HG02943 (cell line): ENCODE data around the gene PRSS58.

Source experiments
- ATAC-seq: cut with Tn5 transposase; IDR thresholded peaks from one replicate; pipeline ENCODE4 v1.9.1; 2021; ENCODE audit warnings: mild to moderate bottlenecking, low read depth, moderate library complexity; ENCODE audit not compliant: unreplicated experiment

The PRSS58 gene, protein sequence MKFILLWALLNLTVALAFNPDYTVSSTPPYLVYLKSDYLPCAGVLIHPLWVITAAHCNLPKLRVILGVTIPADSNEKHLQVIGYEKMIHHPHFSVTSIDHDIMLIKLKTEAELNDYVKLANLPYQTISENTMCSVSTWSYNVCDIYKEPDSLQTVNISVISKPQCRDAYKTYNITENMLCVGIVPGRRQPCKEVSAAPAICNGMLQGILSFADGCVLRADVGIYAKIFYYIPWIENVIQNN

DNA sequence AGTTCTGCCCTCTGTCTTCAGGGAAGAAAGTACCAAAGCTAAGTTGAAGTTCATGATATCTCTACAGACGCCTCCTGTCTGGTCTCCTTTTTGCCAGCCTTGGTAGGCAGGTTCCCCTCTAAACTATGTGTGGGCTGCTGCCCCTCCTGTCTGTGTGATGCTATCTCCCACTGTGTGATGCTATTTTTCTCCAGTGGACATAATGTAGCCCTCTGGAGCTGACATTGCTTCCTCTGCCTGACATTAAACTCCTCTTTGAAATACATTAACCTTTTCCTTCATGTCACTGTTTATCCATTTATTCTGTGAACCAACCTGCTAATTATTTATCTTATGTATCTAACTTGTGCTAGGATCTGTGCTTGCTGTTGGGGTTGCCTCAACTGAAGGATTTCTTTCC lies at the start of gene PRSS58:
Gene PRSS58, minus strand, starts transcription at position 101 of the 400 bp plus-strand sequence. CDS start 351 bp downstream, outside the sequence.
- no peak for ATAC-seq

DNA sequence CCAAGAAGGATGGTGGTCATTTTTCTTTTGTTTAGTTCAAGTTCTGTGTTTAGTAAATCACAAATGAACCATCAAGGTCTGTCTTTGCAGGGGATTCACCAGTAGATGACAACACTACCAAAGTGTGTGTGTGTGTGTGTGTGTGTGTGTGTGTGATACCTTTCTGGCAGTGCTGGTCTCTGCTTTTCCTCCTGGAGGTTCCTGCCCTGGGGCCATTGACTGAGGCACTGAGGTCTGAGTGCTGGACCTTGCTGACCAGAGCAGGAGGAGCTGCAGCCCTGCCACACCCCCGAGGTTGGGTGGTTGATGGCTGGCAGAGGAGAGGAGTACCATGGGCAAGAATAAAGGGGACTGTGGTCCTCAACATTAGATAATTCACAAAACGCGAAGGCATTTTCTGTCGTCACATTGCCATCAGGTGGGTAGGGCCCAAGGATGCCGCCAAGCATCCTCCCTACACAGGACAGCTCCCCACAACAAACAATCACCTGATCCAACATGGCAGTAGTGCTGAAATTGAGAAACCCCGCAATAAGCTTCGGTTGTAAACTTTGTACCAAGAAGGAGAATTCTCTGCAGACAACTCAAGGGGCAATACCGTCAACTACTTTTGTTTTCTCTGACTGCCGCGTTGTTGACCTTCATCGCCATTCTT lies 49.5 kb upstream of the PRSS58 start:
- no peak for ATAC-seq

DNA sequence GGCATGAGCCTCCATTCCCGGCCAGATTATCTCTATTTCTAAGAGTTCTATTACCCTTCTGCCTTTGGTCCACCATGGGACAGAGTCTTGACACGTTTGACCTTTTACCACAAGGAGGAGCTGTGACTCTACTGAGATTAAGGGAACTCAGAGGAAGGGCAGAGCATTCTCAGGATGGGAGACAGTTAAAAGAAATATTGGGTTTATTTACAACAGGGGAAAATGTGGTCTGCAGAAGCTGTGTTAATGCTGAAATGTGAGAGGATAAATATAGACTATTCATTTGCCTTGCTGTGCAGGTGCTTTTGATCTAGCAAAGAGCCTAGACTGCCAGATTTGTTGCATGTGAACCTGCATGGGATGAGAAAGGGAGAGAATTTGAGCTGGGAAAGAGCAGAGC lies 45.8 kb upstream of the PRSS58 start:
- no peak for ATAC-seq

DNA sequence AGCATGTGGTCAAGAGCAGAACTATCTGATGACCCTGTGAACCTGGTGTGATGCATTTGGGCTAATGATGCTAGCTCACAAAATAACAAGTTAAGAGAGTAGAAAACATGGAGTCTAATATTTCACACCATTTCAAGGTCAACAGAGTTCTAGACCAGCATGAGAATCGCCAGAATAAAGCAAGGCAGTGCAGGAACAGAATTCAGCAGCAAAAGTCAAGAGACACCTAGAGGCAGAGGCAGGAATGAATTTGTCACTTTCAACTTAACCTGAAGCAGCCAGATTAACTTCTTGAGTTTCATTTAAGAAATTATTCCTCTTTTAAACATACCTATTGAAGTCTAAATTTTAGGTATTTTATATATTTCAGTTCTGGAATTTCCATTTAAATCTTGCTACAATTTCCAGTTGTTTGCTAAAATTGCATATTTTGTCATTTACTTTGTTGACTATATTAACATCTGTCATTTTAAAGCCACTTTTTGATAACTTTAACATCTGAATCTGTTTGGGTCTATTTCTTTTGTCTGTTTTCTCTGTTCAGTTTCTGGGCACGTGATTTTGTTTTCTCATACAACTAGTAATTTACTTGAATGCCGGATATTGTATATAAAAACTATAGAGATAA lies 44.2 kb upstream of the PRSS58 start:
- no peak for ATAC-seq

DNA sequence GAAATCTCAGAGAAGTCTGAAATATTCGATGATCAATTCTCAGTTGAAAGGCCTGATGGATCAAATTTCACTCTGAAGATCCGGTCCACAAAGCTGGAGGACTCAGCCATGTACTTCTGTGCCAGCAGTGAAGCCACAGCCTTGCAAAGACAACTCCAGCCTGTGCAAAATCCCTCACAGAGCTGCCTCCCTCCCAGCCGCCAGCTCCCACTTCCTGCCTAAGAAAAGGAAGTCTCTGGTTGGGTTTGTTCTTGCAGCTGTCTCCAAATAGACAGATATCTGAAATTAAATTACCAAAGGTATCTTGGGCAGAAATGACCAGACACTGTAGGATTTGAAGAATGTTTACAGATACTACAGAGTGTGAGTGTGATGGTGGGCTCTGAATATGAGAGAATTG lies 43.4 kb upstream of the PRSS58 start:
- no peak for ATAC-seq

DNA sequence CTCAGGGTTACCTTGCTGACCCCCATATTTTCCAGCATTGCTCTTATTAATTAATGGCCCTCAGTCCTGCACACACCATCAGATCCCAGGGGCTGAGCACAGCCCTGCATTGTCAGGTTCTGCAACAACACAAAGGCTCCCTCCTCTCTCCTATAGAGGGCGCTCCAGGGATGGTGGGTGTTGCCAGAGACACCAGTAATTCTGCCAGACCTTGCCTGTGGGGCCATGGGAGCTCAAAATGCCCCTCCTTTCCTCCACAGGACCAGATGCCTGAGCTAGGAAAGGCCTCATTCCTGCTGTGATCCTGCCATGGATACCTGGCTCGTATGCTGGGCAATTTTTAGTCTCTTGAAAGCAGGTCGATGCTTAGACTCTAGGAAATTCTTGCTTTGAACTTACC lies 42.8 kb upstream of the PRSS58 start:
- ATAC-seq, result no peak

DNA sequence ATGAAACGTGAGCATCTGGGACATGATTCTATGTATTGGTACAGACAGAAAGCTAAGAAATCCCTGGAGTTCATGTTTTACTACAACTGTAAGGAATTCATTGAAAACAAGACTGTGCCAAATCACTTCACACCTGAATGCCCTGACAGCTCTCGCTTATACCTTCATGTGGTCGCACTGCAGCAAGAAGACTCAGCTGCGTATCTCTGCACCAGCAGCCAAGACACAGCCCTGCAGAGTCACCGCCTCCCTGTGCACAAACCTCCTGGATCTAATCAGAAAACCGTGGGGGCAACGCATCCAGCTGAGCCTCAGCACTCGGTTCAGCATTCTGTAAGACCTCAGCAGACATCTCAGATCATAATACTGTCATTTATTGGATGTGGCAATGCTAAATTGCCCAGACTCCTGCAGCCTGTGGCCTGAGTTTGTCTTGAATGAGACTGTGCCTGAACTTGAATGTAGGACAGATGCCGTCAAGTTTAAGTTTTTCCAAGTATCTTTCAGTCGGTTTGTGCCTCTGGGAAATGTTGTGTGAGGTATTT lies 41.5 kb upstream of the PRSS58 start:
- no peak for ATAC-seq

DNA sequence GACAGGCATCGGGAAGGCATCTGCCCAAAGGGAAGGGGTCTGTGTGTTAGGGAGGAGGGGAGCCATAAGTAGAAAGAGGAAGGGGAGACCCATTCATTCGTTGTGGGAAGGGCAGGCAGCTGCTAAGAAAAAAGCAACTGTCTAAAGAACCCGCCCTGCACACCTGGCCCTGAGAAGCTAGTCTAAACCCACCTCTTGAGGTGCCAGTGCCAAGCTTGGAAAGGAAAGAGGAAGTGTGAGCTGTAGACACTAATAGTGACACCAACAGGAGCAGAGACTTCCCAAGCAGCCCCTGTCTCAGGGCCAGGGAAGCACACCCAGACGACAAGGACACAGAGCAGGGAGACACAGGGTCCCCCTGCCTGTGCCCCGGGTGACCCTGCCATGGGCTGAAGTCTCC lies 40.8 kb upstream of the PRSS58 start:
- ATAC-seq, result no peak

DNA sequence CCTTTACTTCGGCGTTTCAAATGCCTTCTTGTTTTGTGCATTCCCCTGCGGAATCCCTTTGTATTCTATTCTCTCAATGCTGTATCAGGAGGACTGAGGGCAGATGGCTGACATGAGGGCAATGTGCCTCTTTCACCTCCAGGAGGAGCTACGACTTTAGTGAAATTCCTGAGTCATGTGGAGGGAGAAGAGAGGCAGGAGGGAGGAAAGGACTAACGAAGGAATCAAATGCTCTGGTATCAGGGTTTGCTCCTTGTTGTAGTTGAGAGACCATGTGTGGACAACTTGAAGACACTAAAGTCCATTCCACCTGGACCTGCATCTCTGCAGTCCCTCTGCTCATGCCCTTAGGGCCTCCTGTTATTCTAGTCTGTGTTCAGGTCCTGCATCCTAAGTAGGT lies 40.2 kb upstream of the PRSS58 start:
- no peak for ATAC-seq

DNA sequence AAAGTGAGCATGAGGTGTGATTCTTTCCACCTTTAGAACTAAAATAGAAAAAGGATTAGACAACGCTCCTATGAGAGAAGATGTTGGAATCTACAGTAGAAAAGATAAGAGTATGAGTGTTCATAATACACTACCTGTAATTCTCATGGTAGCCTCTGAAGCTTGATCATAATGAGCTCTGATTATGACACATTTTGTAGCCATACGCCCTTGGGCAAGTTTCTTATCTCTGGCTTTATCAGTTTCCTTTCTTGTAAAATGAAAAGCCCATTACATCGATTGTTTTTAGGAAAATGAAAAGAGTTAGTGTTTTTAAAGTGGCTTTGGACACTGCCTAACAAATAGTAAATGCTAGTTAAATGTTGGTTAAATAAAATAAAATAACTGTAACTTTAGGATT lies 22.4 kb upstream of the PRSS58 start:
- no peak for ATAC-seq

DNA sequence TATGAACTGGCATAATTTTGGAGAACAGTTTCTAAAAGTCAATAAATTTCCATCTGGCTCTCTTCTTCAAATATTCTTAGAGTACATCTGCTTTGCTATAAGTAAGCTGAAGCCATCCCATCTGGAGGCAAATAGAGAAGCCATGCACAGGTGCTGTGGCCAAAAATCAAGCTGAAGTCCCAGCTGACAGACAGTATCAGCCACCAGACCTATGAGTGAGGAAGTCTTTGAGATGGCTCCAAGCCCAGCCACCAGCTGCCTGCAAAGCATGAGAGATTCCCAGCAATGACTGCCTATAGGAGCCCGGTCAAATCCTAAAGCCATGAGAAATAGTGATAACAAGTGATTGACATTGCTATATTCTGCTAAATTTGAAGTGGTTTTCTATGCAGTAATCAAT lies 21.7 kb upstream of the PRSS58 start:
- ATAC-seq, result no peak

DNA sequence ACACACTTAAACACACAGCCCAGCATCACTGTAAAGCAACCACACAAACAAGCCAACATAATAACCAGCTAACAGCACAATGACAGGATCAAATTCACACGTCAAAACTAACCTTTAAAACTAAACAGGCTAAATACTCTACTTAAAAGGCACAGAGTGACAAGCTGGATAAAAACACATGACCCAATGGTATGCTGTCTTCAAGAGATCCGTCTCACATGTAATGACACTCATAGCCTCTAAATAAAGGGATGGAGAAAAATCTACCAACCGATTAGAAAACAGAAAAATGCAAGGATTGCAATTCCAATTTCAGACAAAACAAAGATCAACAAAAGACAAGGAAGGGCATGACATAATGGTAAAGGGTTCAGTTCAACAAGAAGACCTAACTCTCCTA lies 17.2 kb upstream of the PRSS58 start:
- no peak for ATAC-seq

DNA sequence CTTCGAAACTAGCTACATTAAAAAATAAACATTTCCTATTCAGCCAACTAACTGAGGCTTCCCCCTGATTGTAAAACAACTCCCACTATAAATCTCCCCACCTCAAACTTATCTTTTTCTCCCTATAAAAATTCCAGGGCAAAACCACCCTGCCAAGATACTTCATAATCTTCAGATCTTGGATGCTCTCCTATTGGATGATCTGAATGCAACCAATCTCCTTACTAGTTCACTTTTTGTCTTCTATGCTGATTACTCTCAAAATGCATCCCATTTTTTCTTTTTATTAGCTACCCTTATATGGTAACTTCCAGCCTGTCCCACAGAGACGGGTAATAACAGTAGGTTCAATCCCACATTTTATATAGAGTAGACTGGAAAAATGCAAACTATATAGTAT lies 15.0 kb upstream of the PRSS58 start:
- no peak for ATAC-seq

DNA sequence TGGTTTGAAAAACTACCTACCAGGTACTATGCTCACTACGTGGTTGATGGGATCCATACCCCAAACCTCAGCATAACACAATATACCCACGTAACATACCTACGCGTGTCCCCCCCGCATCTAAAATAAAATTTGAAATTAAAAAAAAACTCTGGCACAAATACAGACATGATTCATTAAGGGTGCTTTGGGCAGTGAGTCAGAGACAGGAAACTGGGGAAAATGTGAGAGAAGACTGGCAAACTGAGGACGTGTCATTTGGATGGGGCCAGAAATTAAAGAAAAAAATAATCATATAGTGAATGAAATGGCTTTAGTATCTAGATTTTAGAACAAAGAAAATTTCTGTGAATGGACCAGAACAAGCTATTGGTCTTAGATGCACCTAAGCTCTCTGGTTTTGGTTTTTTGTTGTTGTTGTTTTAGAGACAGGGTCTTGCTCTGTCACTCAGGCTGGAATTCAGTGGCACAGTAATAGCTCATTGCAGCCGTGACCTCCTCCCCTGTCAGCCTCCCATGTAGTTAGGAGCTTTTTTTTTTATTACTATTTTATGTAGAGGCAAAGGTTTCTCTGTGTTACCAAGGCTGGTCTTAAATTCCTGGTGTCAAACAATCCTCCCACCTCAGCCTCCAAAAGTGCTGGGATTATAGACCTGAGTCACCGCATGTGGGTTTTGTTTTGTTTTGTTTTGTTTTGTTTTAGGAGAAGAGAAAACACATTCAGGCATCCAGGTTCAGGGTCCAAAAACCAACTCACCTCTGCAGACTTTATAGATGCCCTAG lies 5.9 kb upstream of the PRSS58 start:
- no peak for ATAC-seq

DNA sequence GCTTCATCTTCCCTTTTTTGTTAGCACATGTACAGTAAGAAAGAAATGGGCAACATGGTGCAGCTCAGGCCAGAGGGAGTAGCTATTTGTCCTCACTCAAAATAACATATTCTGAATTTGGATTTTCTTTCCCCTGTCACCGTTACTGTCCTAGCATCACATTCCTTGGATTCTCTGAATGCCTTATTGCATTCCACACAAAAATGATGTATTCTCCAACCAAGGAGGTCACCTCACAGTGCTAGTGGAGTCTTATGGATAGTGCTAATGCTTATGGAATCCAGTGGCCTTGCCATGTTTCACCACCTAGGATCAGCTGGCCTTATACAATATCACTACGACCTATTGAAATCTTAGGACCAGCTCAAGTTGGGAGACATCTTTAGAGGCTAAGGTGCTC lies 7.2 kb downstream of the PRSS58 start:
- no peak for ATAC-seq

DNA sequence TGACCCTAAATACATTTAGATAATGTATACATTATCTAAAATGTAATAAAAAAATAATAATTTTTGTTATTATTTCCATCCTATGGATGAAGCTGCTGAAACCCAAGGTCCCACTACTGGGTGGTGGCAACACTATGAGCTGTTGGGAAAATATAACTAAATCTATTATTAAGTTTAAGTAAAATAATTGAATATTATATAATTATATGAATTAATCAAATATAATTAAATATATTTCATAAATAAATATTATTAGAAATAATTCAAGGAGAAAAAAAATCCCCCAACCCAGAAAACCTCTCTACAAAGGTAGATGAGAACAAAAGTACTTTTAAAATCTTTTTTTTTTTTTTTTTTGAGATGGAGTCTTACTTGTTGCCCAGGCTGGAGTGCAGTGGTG lies 7.9 kb downstream of the PRSS58 start:
- ATAC-seq, result no peak

DNA sequence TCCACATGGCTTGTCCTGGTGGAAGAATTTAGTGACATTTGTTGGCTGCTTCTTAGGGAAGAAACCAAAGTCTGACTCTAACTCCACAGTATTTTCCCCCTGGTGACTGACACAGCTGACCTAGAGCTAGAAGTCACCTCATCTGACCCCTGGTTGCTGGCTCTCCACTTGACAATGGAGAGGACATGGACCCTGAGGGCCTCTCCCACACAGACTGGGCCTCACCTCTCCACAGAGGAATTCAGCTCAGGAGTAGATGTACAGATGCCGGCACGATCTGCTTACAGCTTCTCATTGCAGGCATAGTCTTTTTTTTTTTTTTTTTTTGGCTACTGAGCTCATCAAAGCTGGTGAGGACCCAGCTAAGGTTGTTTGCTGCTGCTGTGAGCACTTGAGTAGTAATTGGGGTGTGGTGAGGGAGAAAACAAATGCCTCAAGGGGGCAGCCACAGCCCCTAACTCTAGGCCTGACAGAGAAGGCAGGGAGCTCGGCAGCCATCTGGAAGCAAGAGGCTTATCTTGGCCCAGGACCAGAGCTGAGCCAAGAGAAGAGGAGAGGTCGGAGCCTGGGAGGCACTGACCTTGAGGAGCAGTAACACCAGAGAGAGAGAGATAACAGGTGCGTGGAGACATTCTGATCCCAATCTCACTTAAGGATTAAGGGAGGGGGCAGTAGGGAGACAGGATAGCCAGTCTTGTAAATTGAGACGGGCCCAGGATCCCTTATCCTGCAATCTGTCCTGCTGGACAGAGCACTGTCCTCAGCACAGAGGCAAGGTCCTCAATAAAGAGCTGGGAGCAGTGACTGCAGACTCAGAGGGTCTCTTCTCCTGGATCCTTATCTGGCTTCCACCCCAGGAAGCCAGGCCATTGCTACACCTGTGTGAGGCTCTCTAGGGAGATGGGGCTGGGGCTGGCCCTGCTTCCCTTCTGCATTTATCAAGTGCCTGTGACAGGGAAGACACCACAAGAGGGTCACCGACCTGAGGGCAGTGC lies 9.4 kb downstream of the PRSS58 start:
- no peak for ATAC-seq

DNA sequence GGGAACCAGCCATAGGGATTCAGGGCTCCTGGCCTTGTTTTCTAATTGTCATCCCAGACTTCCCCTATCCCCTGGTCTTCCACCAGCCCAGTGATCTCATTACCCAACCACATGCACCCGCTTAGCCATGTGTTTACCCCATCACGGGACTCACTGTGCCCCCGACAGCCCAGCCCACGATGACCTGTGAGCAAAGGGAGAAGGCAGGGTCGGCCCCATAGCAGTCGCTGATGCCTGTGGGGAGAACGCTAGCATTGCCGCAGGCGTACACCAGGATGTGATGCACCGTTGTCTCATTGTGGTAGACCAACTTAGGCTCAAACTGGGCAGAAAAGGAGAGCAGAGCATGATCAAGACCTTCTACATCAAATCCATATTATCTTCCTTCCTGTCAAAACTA lies 14.0 kb downstream of the PRSS58 start:
- ATAC-seq, result no peak

DNA sequence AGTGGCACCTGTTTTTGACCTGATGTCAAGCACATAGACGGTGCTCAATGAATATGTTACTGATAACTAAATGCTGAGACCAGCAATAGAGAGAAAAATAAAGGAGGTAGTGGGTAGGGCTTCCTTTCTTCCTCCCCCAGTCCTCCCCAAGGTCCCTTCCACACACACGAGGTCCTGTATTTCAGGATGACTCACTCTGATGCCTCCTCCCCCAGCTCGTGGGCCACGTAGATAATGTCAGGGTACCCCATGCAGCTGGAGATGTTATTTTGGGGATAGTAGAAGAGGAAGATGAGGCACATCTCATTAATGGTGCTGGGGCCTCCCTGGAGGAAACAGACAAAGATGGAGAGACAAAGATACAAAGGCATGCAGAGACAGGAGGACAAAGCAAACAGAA lies 17.3 kb downstream of the PRSS58 start:
- no peak for ATAC-seq

DNA sequence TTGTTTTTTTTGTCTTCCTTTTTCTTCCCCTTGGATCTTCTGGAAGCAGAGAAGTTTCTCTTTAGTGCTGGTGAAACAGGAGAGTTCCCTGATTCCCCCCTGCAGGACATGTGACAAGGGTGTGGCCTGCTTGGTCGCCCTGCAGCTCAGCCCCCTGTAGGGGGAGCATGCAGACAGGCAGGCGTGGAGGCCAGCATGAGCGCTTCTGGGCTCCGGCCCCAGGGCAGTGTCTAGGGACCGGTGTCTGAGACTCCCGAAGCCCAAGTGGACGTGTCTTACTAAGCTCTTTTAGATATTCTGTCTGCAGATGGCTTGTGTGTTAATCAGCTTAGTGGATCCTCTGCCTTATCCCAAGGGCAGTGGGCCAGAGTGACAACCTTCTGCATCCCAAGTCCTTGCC lies 26.1 kb downstream of the PRSS58 start:
- ATAC-seq, result no peak
